Ovary (tissue), 3 donors: ENCODE data around the gene TBCD.

Experiments
- EP300 ChIP-seq: sonication (generic); formaldehyde crosslinking; IDR thresholded peaks from one replicate; pipeline ENCODE4 v1.6.1; 2017; ENCODE audit warnings: antibody characterized with exemption
- POLR2A ChIP-seq: fragments of 450-650 bp; IDR thresholded peaks from one replicate; pipeline ENCODE4 v1.6.1; 2017; ENCODE audit warnings: antibody characterized with exemption, mild to moderate bottlenecking, moderate library complexity
- TF ChIP-seq, protein P1 (sequence below), 3 donors: fragments of 450-650 bp in 2 of 3; fragments of 200-600 bp in 1 of 3; IDR thresholded peaks; one replicate each; pipeline versions ENCODE4 v1.5.1 to v1.8.0; 2016 to 2022; ENCODE audit warnings: antibody characterized with exemption in 3 of 3, mild to moderate bottlenecking in 1 of 3
- donor health status: DM: no; HTN: no; CAD: no.

- TF ChIP-seq, protein P1, sequence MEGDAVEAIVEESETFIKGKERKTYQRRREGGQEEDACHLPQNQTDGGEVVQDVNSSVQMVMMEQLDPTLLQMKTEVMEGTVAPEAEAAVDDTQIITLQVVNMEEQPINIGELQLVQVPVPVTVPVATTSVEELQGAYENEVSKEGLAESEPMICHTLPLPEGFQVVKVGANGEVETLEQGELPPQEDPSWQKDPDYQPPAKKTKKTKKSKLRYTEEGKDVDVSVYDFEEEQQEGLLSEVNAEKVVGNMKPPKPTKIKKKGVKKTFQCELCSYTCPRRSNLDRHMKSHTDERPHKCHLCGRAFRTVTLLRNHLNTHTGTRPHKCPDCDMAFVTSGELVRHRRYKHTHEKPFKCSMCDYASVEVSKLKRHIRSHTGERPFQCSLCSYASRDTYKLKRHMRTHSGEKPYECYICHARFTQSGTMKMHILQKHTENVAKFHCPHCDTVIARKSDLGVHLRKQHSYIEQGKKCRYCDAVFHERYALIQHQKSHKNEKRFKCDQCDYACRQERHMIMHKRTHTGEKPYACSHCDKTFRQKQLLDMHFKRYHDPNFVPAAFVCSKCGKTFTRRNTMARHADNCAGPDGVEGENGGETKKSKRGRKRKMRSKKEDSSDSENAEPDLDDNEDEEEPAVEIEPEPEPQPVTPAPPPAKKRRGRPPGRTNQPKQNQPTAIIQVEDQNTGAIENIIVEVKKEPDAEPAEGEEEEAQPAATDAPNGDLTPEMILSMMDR (IDR thresholded peaks at IDR 0.05), result no peak
- TF ChIP-seq POLR2A (no peak), EP300 (no peak)
Observed at GRCh38 chr17:82876149-82876548, 124.3 kb downstream of the TBCD start.
